GM12892 (cell line): ENCODE data around the gene SSBP3.

ENCODE experiments used
- DNase-seq: peaks from one replicate; pipeline ENCODE4 v3.0.0; 2011; ENCODE audit not compliant: insufficient read length
- FAIRE-seq: peaks from 2 replicates; lab custom pipeline; 2011; peaks lifted over from hg19 to GRCh38; lab: Jason Lieb, UNC
- POLR2A ChIP-seq: IDR thresholded peaks from 2 replicates; pipeline ENCODE4 v1.6.1; 2011; ENCODE audit warnings: low read depth, low read length, control low read depth
- POLR2AphosphoS5 ChIP-seq: IDR thresholded peaks from 2 replicates; pipeline ENCODE4 v1.6.1; 2011; ENCODE audit warnings: low read depth, low read length, control low read depth
- TAF1 ChIP-seq: IDR thresholded peaks from 2 replicates; pipeline ENCODE4 v1.6.1; 2011; ENCODE audit warnings: low read depth, mild to moderate bottlenecking, control low read depth, low read length, borderline replicate concordance

SSBP3 gene

DNA sequence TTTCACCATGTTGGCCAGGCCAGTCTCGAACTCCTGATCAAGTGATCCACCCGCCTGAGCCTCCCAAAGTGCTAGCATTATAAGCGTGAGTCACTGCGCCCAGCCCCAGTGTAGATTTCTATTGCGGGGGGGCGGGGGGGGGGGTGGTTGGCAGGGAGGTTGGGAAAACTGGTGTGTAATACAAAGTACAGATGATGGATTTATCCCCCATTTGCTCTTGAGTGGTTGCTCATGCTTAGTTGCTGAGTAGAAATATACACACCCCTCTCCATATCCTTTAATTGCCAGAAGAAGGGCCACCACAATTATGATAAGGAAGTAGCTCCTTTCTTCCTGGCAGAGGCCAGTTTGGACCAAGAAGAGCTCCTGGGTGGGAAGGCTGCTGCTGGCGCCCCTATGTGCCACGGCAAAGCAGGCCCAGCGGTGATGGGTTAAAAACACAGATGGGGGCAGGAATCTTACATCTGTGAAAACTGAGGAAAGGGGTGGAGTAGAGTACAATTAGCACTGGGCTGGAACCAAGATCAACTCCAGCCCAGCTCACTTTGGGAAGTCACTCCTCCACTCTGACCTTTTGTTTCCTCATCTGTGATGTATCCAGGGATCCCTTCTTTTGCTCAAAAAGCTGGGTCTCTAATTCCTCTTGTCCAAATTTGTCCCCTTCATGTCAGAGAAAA, 151.0 kb downstream of the SSBP3 start:
- TF ChIP-seq TAF1 = no peak
- no peak for TF ChIP-seq POLR2A
- no peak for TF ChIP-seq POLR2AphosphoS5
- DNase-seq (no peak), FAIRE-seq (no peak)

- DNase-seq (no peak), FAIRE-seq (no peak)
- TF ChIP-seq TAF1 (no peak), POLR2A (no peak), POLR2AphosphoS5 (no peak)
Observed at GRCh38 chr1:54254055-54254454, 152.1 kb downstream of the SSBP3 start.

DNA sequence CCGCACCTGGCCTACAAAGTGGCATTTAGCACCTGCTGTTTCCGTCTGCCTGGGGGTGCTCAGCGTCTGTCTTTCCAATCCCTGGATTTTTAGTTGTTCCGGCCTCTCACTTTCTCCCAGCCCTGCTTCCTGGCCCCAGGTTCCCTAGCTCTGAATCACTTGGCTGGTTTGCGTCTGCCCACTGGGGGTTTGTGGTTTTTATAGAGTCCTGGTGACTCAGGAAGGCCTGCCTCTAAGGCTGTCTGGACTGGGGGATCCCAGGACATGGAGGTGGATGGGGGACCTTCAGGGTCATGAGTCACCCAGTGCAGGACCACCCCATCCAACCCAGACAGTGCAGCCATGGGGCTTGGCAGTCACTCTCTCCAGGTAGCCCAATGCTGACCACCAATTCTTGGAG, 152.7 kb downstream of the SSBP3 start:
- TF ChIP-seq TAF1 (no peak), POLR2AphosphoS5 (no peak), POLR2A (no peak)
- DNase-seq (no peak), FAIRE-seq (no peak)

DNA sequence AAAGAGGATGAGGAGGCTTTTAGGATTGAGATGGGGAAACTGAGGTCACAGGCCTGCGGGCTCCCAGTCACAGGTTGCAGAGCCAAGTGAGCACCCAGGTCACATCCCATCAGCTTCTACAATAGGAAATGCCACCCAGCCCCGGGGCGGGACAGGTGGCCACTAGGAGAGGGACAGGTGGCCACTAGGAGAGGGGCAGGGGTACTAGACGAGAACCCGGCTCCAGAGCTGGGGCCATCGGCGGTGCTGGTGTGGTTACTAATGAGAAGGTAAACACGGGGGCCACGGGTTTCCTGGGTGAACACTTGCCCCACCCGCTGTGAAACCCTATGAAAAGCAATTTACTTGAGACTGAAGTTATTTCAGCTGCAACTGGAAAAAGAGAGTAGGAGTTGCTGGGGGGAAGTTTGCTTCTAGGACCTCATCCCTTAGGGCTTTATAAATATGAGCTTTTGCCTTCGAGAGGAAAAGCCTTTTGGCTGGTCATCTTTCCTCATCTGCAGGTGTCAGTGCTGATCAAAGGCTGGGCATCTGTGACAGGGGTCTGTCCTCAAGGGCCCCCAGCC, 153.7 kb downstream of the SSBP3 start:
- FAIRE-seq (no peak), DNase-seq (no peak)
- TF ChIP-seq POLR2A (no peak), POLR2AphosphoS5 (no peak), TAF1 (no peak)

- DNase-seq (no peak), FAIRE-seq (no peak)
- TF ChIP-seq POLR2A = no peak
- TF ChIP-seq TAF1 = no peak
- TF ChIP-seq POLR2AphosphoS5 = no peak
Observed at GRCh38 chr1:54250670-54251069, 155.5 kb downstream of the SSBP3 start.

- no peak for FAIRE-seq
- no peak for DNase-seq
- TF ChIP-seq TAF1 = no peak
- no peak for TF ChIP-seq POLR2AphosphoS5
- no peak for TF ChIP-seq POLR2A
Observed at GRCh38 chr1:54249819-54250435, 156.3 kb downstream of the SSBP3 start.

DNA sequence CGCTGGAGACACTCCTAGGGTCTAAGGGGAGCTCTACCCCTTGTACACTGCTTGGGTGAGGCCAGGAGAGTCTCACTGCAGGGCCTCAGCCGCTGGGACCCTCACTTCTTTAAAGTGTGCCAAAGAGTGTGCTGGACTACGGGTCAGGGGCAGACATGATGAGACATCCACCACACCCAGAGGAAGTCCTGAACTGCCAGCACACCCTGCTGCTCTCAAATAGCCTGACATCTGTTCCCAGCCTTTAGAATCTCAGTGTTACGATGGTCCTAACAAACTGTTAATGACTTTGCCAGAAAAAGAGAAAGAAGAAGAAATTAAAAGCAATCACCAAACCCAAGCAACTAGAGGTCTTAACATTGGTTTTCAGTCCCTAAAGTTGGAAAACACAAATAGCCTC, 157.2 kb downstream of the SSBP3 start:
- no peak for DNase-seq
- no peak for FAIRE-seq
- TF ChIP-seq POLR2AphosphoS5 (no peak), TAF1 (no peak), POLR2A (no peak)

- FAIRE-seq (no peak), DNase-seq (no peak)
- TF ChIP-seq POLR2A (no peak), POLR2AphosphoS5 (no peak), TAF1 (no peak)
Observed at GRCh38 chr1:54247863-54248515, 158.2 kb downstream of the SSBP3 start.

GRCh38 chr1:54246116-54246721, 160.0 kb downstream of the SSBP3 start:
- TF ChIP-seq POLR2A (no peak), POLR2AphosphoS5 (no peak), TAF1 (no peak)
- DNase-seq (no peak), FAIRE-seq (no peak)

DNA sequence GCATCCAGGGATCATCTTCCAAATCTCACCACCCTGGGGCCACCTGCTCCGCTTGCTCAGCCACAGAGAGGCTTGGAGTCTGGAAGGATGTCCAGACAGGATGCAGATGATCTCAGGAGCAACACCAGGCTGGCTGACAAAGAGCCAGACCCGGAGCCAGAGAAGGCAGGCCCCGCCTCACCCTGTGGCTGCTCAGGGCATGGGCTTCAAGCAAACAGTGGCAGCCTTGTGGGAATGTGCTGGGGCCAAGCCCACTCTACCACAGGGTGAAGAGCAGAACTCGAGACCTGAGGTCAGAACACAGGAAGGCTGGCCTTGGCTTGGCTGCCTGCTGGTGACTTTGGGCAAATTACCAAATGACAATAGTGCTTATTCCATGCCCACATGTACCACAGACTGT, 160.7 kb downstream of the SSBP3 start:
- TF ChIP-seq TAF1 = no peak
- TF ChIP-seq POLR2A = no peak
- TF ChIP-seq POLR2AphosphoS5 = no peak
- FAIRE-seq (no peak), DNase-seq (no peak)

- no peak for FAIRE-seq
- DNase-seq = no peak
- TF ChIP-seq POLR2A = no peak
- TF ChIP-seq TAF1 = no peak
- TF ChIP-seq POLR2AphosphoS5 = no peak
Observed at GRCh38 chr1:54244655-54245054, 161.5 kb downstream of the SSBP3 start.
